HG03575 (cell line): Measurements from ENCODE around the gene KCNQ4.

Experiments used
- ATAC-seq: cut with Tn5 transposase; IDR thresholded peaks from one replicate; pipeline ENCODE4 v1.9.1; 2021; ENCODE audit not compliant: unreplicated experiment, insufficient number of reproducible peaks, low FRiP score; ENCODE audit errors: extremely low read depth

KCNQ4 gene

DNA sequence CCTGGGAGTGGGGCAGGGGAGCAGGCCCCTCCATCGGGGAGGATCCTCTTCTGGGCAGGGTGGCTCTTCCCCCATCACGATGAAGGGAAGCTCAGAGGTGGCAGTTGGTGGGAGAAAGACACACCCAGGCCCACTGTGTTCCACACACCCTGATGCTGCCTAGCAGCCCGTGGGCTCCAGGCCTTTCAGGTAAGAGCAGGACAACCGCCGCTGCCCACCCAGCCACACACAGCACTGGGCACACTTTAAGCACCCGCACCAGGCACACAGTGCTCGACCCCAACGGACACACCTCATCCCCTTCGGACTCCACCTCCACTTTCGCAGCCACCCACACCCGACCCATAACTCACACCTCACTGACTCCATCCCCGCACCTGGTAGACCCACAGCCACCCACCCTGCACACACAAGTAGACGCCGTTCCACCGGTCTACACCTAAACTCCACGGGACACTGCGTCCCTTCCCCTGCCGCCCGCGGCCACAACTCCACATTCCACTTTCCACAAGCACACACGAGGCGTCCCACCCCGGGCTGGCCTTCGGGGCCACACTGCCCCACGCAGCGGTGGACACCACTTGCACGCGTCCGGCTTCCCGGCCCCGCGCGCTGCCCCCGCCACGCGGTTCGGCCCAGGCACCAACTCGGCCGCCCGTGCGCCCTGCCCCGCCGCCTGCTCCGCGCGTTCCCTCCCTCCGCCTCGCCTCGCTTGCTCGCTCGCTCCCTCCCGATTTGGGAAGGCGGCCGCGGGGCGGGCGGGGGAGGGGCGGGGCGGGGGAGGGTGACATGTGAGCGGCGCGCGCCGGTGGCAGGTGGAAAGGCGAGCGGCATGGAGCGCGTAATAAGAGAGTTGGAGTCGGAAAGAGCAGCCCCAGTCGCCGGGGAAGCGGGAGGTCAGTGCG lies at the start of gene KCNQ4:
Gene KCNQ4 (plus strand): TSS at position 787 of the 905 bp plus-strand sequence. CDS start 307 bp downstream, outside the sequence.
- ATAC-seq: no peak

DNA sequence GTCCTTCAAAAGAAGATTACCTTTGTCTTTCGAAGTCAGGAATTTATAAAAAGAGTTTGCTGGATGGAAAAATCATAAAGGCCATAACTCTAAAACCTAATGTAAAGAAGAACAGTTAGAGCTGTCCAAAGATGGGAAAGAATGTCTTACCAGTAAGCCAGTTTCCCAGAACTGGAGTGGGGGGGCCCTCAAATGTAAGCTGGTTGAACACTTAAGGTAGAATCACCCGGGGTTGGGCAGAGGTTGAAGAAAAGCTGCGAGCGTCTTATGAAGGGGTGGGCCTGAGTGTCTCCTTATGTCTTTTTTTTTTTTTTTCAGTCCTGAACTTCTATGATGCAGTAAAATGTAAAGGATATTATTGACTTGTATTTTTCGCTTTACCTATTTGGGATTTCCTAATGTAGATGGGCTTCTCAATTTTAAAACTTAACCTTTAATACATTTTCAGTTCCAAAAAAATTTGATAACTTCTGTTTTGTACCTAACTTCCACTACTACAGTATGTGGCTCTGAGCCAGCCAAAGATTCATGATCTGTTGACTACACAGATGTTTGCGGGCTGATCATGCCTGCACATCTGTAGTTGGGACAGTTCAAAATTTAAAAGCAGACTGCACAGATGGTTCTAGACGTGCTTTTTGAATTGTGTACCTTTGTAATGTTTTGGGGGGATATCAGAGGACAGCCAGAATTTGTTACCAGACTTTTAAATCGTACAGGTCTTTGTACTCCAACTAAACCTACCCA lies 48.5 kb upstream of the KCNQ4 start:
- no peak for ATAC-seq

DNA sequence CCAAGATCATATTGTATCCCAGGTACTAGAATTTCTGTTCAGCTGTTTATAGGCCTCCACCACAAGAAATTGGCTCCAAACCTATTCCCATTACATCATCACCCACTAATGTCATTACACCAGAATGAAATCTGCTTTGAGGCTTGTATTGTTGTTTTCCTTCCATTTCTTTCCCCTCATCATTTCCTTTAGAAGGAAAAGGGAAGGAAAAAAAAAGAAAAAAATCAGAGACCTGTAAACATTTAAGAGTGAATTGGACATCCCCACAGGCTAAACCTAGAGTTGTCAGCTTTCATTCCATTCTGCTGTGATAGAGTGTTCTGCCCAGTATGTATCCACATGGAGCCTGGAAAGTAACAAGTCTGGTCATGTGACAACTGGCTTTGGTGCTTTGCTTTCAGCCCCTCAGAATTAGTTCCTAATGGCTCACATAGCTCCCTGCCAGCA lies 47.5 kb upstream of the KCNQ4 start:
- no peak for ATAC-seq

DNA sequence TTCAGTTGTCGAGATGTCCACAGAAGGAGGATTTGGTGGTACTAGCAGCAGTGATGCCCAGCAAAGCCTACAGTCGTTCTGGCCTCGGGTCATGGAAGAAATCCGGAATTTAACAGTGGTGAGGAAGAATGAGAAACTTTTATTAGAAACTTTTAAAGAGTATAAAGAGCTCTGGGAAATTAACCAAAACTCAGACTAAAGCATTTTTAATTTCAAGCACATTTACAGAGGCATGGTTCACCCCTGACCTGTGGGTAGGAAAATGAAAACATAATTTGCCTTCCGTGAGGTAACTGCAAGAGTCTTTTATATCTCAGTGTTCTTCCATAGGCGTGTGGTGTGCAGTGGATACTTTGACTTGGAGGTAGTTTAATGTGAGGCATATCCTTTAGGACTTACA lies 44.8 kb upstream of the KCNQ4 start:
- ATAC-seq: no peak

DNA sequence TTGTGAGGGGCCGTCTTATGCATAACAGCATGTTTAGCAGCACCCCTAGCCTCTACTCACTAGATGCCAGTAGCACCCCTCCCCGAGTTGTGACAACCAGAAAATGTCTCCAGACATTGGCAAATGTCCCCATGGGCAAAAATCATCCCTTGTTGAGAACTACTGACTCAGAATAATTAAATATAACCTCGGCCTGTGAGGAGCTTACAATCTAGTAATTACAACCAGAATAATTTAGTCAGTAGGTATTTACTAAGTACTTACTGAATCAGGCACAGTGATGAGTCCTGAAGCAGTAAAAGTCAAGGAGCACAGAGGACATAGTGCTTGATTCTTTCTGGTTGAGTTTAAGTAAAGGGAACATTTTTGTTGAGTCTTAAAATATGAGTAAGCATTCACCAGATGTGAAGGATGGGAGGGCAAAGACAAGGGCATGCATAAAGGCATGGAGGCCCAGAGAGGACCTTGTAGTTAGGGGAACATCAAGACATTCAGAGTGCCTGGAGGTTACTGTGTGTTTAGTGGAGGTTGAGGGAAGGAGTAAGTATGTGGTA lies 44.1 kb upstream of the KCNQ4 start:
- ATAC-seq: no peak

DNA sequence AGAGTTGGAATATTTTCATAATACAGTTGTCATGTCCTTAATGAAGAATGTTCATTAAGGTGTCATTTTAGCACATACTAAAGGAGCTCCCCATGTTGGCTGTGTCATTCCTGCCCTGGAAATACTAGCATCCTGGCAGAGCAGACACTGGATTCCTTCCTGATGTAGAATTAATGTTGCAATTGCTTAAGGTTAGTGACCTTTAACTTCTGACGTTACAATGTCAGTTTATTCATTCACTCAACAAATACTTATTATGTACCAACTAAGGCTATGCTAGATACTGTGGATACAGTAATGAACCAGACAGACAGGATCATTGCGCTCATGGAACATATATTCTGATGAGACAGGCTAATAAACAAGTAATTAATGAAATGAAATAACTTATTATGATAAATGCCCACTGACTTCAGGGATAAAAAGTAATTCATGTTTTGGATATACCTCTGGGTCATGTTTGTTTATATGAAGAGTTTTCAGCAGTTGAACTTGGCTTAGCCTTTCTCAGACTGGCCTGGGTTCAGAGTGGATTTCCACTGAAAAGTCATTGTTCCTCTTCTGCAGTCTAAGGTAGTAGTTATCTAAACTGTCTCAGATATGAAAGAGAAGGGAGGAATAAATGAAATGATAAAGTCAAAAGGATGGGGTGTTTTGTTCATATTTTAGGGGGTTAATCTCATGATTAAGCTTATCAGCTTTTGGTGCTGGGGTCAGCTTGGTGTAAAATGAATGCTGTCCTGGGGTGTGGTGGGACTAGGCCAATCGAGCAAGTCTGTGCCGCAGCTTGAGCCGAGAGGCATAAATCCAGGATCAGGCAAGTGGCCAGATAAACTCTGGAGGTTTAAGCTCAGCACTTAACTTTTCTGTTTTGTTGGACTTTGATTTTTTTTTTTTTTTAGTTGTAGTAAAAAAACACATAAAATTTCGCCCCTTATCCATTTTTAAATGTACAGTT lies 43.3 kb upstream of the KCNQ4 start:
- no peak for ATAC-seq

DNA sequence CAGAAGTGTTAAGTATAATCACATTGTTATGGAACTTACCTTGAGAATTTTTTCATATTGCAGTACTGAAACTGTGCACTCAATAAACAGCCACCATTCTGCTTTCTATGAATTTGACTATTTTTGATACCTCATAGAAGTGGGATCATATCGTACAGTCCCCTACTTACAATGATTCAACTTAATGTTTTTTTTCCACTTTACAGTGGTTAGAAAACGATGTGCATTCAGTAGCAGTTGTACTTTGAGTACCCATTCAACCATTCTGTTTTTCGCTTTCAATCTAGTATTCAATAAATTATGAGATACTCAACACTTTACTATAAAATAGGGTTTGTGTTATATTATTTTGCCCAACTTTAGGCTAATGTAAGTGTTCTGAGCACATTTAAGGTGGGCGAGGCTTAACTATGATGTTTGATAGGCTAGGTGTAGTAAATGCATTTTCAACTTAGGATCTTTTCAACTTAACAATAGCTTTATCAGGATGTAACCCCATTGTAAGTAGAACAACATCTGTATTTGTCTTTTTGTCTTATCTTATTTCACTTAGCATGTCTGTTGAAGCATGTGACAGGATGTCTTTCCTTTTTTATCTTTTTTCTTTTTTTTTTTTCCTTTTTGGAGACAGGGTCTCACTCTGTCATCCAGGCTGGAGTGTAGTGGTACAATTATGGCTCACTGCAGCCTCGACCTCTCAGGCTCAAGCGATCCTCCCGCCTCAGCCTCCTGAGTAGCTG lies 42.4 kb upstream of the KCNQ4 start:
- ATAC-seq: no peak

DNA sequence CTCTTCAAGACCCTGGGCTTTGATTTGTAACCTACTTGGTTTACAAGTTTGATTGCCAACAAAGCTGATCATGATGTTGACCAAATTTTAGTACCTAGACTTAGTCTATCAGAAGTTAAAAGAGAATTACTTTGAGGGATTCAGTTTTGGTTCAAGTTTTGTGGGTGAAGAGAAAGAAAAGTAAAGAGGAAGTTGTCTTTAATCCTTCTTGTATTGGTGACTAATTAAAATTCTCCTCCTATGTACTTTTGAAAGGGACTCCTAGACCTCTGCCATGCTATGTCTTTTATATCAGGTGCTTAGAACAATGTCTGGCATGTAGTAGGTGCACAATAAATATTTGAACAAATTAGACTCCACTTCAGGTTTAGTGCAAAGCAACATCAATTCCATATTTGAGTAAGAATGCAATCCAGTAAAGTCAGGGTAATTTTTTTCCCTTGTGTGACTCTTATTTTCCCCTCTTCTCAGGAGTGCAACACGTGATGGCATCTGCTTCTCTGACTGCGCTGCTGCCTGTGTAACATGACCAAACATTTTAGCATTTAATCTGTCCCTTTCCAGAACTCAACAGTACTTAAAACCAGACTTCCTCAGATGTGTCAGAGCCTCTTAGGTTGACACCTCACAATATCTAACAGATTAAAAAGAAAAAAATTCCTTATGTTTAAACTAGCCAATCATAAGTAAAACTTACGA lies 41.1 kb upstream of the KCNQ4 start:
- ATAC-seq: no peak

DNA sequence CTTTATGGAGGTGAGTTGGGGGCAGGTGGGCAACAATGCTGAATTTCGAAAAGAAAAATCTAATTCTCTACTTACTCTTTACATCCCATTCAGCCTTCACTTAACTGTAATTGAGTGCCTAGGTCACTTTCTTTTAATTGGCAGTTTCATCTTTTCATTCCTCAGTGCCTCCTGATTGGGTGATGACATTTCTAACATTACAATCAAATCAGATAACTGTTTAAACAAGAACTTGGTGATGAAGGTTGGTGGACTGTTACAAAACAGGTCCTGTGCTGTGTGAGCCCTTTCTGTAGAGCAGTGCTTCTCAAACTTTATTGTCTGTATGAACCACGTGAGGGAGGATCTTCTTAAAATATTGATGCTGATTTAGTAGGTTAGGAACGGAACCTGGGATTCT lies 40.1 kb upstream of the KCNQ4 start:
- ATAC-seq: no peak

DNA sequence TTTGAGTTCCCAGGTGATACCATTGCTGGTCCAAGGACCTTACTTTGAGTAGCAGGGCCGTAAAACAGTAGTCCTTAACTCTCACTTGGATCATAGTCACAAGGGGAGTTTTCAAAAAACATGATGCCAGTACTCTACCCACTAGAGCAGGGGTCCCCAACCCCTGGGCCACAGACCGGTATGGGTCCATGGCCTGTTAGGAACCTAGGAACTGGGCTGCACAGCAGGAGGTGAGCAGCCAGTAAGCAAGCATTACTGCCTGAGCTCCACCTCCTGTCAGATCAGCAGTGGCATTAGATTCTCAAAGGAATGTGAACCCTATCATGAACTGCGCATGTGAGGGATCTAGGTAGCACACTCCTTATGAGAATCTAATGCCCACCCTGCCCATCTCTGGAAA lies 39.7 kb upstream of the KCNQ4 start:
- ATAC-seq: no peak

DNA sequence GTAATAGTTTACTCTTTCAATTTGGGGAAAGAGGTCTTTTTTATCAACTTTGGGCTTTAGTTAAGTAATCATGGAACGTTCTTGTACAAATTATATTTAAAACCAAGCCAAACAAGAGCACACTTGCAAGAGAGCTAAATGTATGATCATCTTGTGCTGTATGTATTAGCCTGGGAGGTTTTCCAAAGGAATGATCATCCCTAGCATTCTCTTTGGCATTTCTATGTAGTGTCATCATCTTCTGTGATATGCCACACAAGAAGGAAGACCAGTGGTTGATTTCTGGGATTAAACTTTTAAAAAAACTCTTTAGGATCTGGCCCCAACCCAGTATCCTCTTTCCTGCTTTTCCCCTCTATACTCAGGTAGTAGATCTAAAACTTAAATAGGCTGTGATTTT lies 38.4 kb upstream of the KCNQ4 start:
- ATAC-seq: no peak

DNA sequence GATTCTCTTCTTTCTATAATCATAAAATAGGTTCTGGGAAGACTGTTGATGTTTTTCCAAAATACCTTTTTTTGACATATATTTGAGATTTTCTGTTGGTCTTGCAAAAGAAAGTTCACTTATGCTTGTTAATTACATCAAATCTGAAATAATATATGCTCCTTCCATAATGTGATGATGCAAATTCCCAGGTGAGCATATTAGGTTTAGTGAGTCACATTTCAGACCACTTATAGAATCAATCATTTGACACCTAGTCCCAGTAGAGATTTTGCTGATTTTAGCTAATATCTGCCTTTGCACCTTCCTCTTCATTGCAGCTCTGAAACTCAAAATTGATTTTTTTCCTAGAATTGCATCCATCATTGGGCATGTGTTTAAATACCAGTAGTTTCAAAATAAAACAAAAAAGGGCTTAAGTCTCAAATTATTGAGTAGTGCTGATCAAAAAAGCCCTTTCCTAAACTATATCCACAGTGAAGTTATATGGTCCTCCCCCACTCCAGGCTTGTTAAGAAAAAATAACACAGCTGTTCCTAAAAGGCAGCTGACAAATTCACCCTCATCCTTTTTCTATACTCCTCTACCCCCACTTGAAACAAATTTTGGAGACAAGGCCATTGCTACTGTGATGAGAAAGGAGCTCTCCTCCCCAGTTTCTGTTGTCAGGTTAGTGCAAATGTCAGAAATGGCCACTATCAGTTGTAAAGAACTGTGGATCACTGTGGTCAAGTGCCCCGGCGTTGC lies 37.1 kb upstream of the KCNQ4 start:
- ATAC-seq: no peak

DNA sequence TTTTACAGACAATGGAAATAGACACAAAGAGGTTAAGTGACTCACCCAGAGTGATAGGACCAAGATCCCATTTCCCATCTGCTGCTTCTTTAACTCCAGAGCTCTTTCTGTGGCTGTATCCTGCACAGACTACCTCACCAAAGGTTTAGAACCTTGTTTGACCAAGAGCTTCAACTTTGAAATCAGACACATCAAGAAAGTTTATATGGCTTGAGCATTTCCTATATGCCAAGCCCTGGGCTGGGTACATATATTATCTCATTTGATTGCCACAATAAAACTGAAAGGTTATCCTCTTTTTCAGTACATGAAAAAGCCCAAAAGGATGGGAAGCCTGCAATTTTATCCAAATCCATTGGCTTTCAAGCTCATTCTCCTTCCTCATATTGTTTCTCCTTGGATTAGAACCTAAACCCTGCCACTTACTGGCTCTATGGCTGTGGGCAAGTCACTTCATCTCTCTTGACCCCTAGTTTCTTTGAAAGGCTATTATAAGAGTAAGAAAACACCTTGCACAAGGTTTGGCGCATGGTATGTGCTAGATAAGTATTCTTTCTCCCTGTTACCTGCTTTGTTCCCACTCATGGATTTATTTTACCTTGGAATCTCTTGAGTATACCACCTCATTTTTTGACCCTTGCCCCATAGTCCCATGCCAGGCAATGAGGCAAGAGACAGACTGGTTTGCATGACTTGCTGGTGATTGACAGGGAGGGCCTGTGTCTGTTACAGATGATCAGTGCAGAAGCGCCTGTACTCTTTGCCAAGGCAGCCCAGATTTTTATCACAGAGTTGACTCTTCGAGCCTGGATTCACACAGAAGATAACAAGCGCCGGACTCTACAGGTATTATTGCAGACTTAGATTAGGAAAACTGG lies 34.5 kb upstream of the KCNQ4 start:
- no peak for ATAC-seq

DNA sequence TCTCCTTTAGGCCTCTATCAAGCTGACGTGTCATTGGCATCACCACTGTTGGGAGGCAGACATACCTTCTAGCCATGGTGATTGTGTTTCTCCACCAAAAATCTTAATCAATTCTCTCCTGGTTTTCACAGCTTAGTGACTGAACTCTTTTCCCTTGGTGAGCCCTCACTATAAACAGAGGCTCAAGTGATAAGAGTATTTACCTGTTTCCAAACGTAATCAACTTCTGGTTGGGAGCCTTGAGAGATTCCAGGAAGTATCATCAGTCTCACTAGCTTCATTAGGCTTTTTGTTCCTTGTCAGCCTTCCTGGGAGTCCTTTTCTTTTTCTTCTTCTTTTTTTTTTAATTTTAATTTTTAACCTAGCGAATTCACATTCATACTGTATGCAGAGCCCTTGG lies 33.8 kb upstream of the KCNQ4 start:
- no peak for ATAC-seq

DNA sequence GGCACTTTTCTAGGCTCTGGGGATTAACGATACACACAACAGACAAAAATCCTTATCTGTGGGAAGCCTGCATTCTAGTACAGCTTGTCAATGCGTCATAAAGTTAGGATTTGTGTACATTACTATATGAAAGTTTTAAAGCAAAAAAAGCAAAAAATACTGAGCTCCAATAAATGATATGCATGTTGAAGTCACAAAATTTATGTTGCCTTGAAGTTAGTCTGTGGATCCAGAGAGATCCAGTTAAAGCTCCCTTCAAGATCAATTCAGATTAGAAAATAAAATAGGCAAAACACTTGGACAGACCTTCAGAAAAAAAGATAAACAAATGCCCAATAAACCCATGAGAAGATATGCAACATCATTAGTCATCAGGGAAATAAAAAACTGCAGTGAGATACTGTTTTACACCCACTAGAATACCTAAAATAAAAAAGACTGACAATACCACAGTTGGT lies 33.1 kb upstream of the KCNQ4 start:
- ATAC-seq: no peak

DNA sequence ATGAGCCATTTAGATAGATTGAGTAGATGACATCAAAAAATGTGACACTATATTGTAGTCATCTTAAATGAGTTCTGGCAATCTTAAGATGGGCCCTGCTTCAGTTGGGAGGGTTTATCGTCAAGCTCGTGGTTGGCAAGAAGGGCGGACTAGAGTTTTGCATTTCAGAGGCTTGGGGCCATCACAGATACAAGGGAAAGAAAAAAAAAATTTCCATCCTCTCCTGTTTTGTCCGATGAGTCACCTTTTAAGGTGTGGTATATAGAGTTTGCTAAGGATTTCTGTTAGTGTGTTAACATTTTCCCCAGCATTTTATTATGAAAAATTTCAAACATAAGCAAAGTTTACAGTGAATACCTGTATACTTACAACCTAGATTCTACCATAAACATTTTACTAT lies 31.8 kb upstream of the KCNQ4 start:
- no peak for ATAC-seq
